Liver (tissue), 9 donors: Measurements from ENCODE around the gene PCDH7. TPM values are rescaled to one million over a fixed set of nuclear protein-coding genes. Genes with fewer than 3 reads are reported as not detected.

Experiments used
- DNase-seq: peaks from one replicate; pipeline ENCODE4 v3.0.0-alpha.2; 2017; ENCODE audit warnings: low spot score
- H3K27ac ChIP-seq, 2 donors: one replicate each; pipeline ENCODE4 v1.7.0; 2013; ENCODE audit warnings: inconsistent platforms in 2 of 2, low read length in 2 of 2, control low read depth in 1 of 2, low read depth in 1 of 2, mild to moderate bottlenecking in 1 of 2
- H3K27me3 ChIP-seq, 4 donors: one replicate each; pipeline versions ENCODE4 v1.6.1 to v1.7.0; 2013; ENCODE audit warnings: low read length in 3 of 4, inconsistent platforms in 1 of 4, mild to moderate bottlenecking in 1 of 4, moderate library complexity in 1 of 4; ENCODE audit not compliant: control insufficient read depth in 4 of 4, insufficient read depth in 4 of 4
- H3K36me3 ChIP-seq, 4 donors: one replicate each; pipeline versions ENCODE4 v1.6.1 to v1.7.0; 2013; ENCODE audit warnings: low read length in 3 of 4, mild to moderate bottlenecking in 3 of 4, low read depth in 1 of 4, moderate library complexity in 1 of 4; ENCODE audit not compliant: control insufficient read depth in 4 of 4, insufficient read depth in 3 of 4
- H3K4me1 ChIP-seq, 4 donors: one replicate each; pipeline versions ENCODE4 v1.6.1 to v1.7.0; 2013; ENCODE audit warnings: low read length in 3 of 4, mild to moderate bottlenecking in 3 of 4, moderate library complexity in 1 of 4; ENCODE audit not compliant: control insufficient read depth in 4 of 4, insufficient read depth in 4 of 4
- H3K4me3 ChIP-seq, 3 donors: one replicate each; pipeline versions ENCODE4 v1.6.1 to v1.7.0; 2013; ENCODE audit warnings: low read length in 3 of 3, control low read depth in 1 of 3, low read depth in 1 of 3, mild to moderate bottlenecking in 1 of 3
- H3K9ac ChIP-seq, 2 donors: one replicate each; pipeline ENCODE4 v1.7.0; 2013; ENCODE audit warnings: low read length in 2 of 2, mild to moderate bottlenecking in 2 of 2, moderate library complexity in 2 of 2, control low read depth in 1 of 2, low read depth in 1 of 2
- H3K9me3 ChIP-seq, 4 donors: one replicate each; pipeline versions ENCODE4 v1.6.1 to v1.7.0; 2013; ENCODE audit warnings: low read length in 3 of 4; ENCODE audit not compliant: control insufficient read depth in 4 of 4
- ATF3 ChIP-seq: IDR thresholded peaks from 2 replicates; pipeline ENCODE4 v1.6.1; 2016; ENCODE audit warnings: antibody characterized with exemption
- CTCF ChIP-seq: fragments of 150-350 bp; IDR thresholded peaks from 2 replicates; pipeline ENCODE4 v1.5.1; 2017; ENCODE audit warnings: improper control_type of control experiment, low read depth, low read length; ENCODE audit not compliant: missing input control
- EGR1 ChIP-seq, 2 donors: IDR thresholded peaks; 2 replicates each; pipeline ENCODE4 v1.6.1; 2016 to 2018; ENCODE audit warnings: antibody characterized with exemption in 2 of 2, low read depth in 2 of 2
- FOXA1 ChIP-seq: IDR thresholded peaks from 2 replicates; pipeline ENCODE4 v1.6.1; 2016; ENCODE audit warnings: antibody characterized with exemption
- FOXA2 ChIP-seq: IDR thresholded peaks from 2 replicates; pipeline ENCODE4 v1.6.1; 2016; ENCODE audit warnings: antibody characterized with exemption
- GABPA ChIP-seq, 2 donors: IDR thresholded peaks in 1 of 2; conservative IDR thresholded peaks in 1 of 2; 2 replicates each; pipeline ENCODE4 v1.6.1; 2016; ENCODE audit warnings: antibody characterized with exemption in 2 of 2, mild to moderate bottlenecking in 1 of 2, moderate library complexity in 1 of 2
- HNF4A ChIP-seq, 2 donors: conservative IDR thresholded peaks; 2 replicates each; pipeline ENCODE4 v1.6.1; 2016; ENCODE audit warnings: antibody characterized with exemption in 2 of 2, mild to moderate bottlenecking in 2 of 2
- HNF4G ChIP-seq: IDR thresholded peaks from 2 replicates; pipeline ENCODE4 v1.6.1; 2016; ENCODE audit warnings: antibody characterized with exemption
- JUND ChIP-seq, 2 donors: IDR thresholded peaks; 2 replicates each; pipeline ENCODE4 v1.6.1; 2016; ENCODE audit warnings: antibody characterized with exemption in 2 of 2
- MAX ChIP-seq: IDR thresholded peaks from 2 replicates; pipeline ENCODE4 v1.6.1; 2016; ENCODE audit warnings: antibody characterized with exemption
- NR2F2 ChIP-seq: IDR thresholded peaks from 2 replicates; pipeline ENCODE4 v1.6.1; 2016; ENCODE audit warnings: antibody characterized with exemption
- RAD21 ChIP-seq, 2 donors: IDR thresholded peaks; 2 replicates each; pipeline ENCODE4 v1.6.1; 2016; ENCODE audit warnings: antibody characterized with exemption in 2 of 2, mild to moderate bottlenecking in 2 of 2
- REST ChIP-seq: IDR thresholded peaks from 2 replicates; pipeline ENCODE4 v1.6.1; 2016; ENCODE audit warnings: antibody characterized with exemption, mild to moderate bottlenecking
- RXRA ChIP-seq, 2 donors: IDR thresholded peaks; 2 replicates each; pipeline ENCODE4 v1.6.1; 2017 to 2018; ENCODE audit warnings: antibody characterized with exemption in 2 of 2, mild to moderate bottlenecking in 1 of 2
- SP1 ChIP-seq: IDR thresholded peaks from 2 replicates; pipeline ENCODE4 v1.6.1; 2018; ENCODE audit warnings: antibody characterized with exemption, mild to moderate bottlenecking
- ZBTB33 ChIP-seq: IDR thresholded peaks from 2 replicates; pipeline ENCODE4 v1.6.1; 2016; ENCODE audit warnings: antibody characterized with exemption
- WGBS: extraction: QIAGEN DNeasy Blood & Tissue Kit; methylation state at CpG from one replicate; pipeline ENCODE4 v1.1.7; 2013; 5-methylcytosine and 5-hydroxymethylcytosine counted together
- polyA plus RNA-seq, 2 donors: library from polyadenylated mRNA; stranded (reverse) in 1 of 2; unstranded in 1 of 2; fragments of 200-250 nt in 1 of 2; fragments of >200 nt in 1 of 2; fragmentation: Nextera tagmentation in 1 of 2; extraction: Ambion mirVana in 1 of 2; gene quantifications; one replicate each; pipeline versions ENCODE4 v1.2.1 to v1.2.3, GENCODE V29; 2013 to 2015
- total RNA-seq, 2 donors: library from RNA; depleted of rRNA; stranded (reverse); fragments of >200 nt; gene quantifications; one replicate each; pipeline ENCODE4 v1.2.3, GENCODE V29; 2014
- donor health status: healthy.
- donor health status: healthy.
- donor health status: healthy.
- donor health status: healthy.
- donor health status: healthy.

Gene PCDH7
- total and polyA plus RNA-seq, 4 donors, result 0.32 to 3.0 (median 0.98) TPM

- Histone ChIP-seq H3K27ac (no peak overlapping the region), H3K36me3 (no peaks in the 10 kb centered on the region), H3K27me3 (peaks cover 0 to 3% (median 0%) of the 10 kb centered on the region in 4 donors), H3K4me1 (no peaks in the 10 kb centered on the region), H3K9ac (no peak overlapping the region), H3K9me3 (peaks cover 0 to 1% (median 0%) of the 10 kb centered on the region in 4 donors), H3K4me3 (no peak overlapping the region)
- 45% methylated on average over 6 of the region's 6 CpGs for WGBS
- TF ChIP-seq HNF4G (no peak), ZBTB33 (no peak), FOXA2 (no peak), EGR1 (IDR thresholded peaks at IDR 0.05; ENCODE audit: low read depth in 2 of 2) (no peak)
- DNase-seq, result no peak
Observed at GRCh38 chr4:30769093-30769492, 48.9 kb downstream of the PCDH7 start.

- 41% methylated on average over 2 of the region's 2 CpGs for WGBS
- Histone ChIP-seq H3K4me1 (no peaks in the 10 kb centered on the region), H3K36me3 (no peaks in the 10 kb centered on the region), H3K9ac (no peak overlapping the region), H3K27me3 (peaks cover 0 to 3% (median 0%) of the 10 kb centered on the region in 4 donors), H3K4me3 (no peak overlapping the region), H3K27ac (no peak overlapping the region), H3K9me3 (peaks cover 0 to 1% (median 0%) of the 10 kb centered on the region in 4 donors)
- DNase-seq, result no peak
- TF ChIP-seq CTCF, result no peak
- no peak for TF ChIP-seq NR2F2
- TF ChIP-seq RAD21 (IDR thresholded peaks at IDR 0.05), result no peak
- no peak for TF ChIP-seq HNF4G
- no peak for TF ChIP-seq FOXA2
- TF ChIP-seq GABPA (IDR thresholded peaks at IDR 0.05 in 1 of 2, conservative IDR thresholded peaks at IDR 0.05 in 1 of 2), result no peak
- TF ChIP-seq FOXA1, result no peak
- TF ChIP-seq REST, result no peak
- TF ChIP-seq ATF3, result no peak
- TF ChIP-seq ZBTB33, result no peak
- no peak for TF ChIP-seq MAX
- no peak for TF ChIP-seq JUND (IDR thresholded peaks at IDR 0.05)
- no peak for TF ChIP-seq HNF4A (conservative IDR thresholded peaks at IDR 0.05)
- TF ChIP-seq SP1, result no peak
- no peak for TF ChIP-seq RXRA (IDR thresholded peaks at IDR 0.05)
- TF ChIP-seq EGR1 (IDR thresholded peaks at IDR 0.05; ENCODE audit: low read depth in 2 of 2), result no peak
Observed at GRCh38 chr4:30770049-30770549, 49.9 kb downstream of the PCDH7 start.
